CD14-positive monocyte (primary cell): Measurements from ENCODE around the gene CUBN. TPM values are rescaled to one million over a fixed set of nuclear protein-coding genes. Genes with fewer than 3 reads are reported as not detected.

Source experiments
- DNase-seq, 3 donors: peaks; one replicate each; pipeline ENCODE4 v3.0.0-alpha.2; 2011 to 2022
- H2AFZ ChIP-seq: 2 replicates; pipeline ENCODE4 v1.6.0; 2012; ENCODE audit warnings: mild to moderate bottlenecking, low read depth, low read length, inconsistent platforms; ENCODE audit not compliant: insufficient read depth, poor library complexity, severe bottlenecking
- H3K27ac ChIP-seq, 2 donors: 1 replicate in 1 of 2; 2 replicates in 1 of 2; pipeline ENCODE4 v1.5.1; 2012 to 2013; ENCODE audit warnings: low read length in 2 of 2, control low read depth in 1 of 2, inconsistent platforms in 1 of 2, low read depth in 1 of 2, mild to moderate bottlenecking in 1 of 2
- H3K27me3 ChIP-seq, 2 donors: one replicate each; pipeline versions ENCODE4 v1.6.0 to v1.6.1; 2011 to 2013; ENCODE audit warnings: low read length in 2 of 2; ENCODE audit not compliant: control insufficient read depth in 2 of 2, insufficient read depth in 2 of 2
- H3K36me3 ChIP-seq, 2 donors: replicated peaks in 1 of 2; 1 replicate in 1 of 2; 2 replicates in 1 of 2; pipeline versions ENCODE4 v1.5.1 to v1.6.1; 2012 to 2013; ENCODE audit warnings: low read length in 2 of 2, control low read depth in 1 of 2, inconsistent platforms in 1 of 2, mild to moderate bottlenecking in 1 of 2; ENCODE audit not compliant: insufficient read depth in 2 of 2, control insufficient read depth in 1 of 2
- H3K4me1 ChIP-seq, 2 donors: 1 replicate in 1 of 2; 2 replicates in 1 of 2; pipeline versions ENCODE4 v1.5.1 to v1.6.1; 2012 to 2013; ENCODE audit warnings: low read length in 2 of 2, control low read depth in 1 of 2, inconsistent platforms in 1 of 2, mild to moderate bottlenecking in 1 of 2, moderate library complexity in 1 of 2; ENCODE audit not compliant: insufficient read depth in 2 of 2, control insufficient read depth in 1 of 2
- H3K4me2 ChIP-seq: replicated peaks from 2 replicates; pipeline ENCODE3; 2012; ENCODE audit warnings: low read length, moderate library complexity, mild to moderate bottlenecking; ENCODE audit not compliant: poor library complexity, severe bottlenecking; ENCODE audit errors: extremely low read depth
- H3K4me3 ChIP-seq, 3 experiments: fragments of 200-600 bp in 1 of 3; sonication (generic) in 1 of 3; replicated peaks in 1 of 3; 1 replicate in 2 of 3; 2 replicates in 1 of 3; pipeline ENCODE4 v1.5.1; 2011 to 2013; ENCODE audit warnings: low read length in 3 of 3, mild to moderate bottlenecking in 3 of 3, control low read depth in 2 of 3, low read depth in 2 of 3, inconsistent platforms in 1 of 3, moderate library complexity in 1 of 3
- H3K79me2 ChIP-seq: 2 replicates; pipeline ENCODE4 v1.6.0; 2012; ENCODE audit warnings: mild to moderate bottlenecking, control low read depth, inconsistent platforms, low read length, moderate library complexity; ENCODE audit not compliant: insufficient read depth
- H3K9ac ChIP-seq: 2 replicates; pipeline ENCODE4 v1.6.0; 2017; ENCODE audit warnings: low read length, mild to moderate bottlenecking; ENCODE audit not compliant: insufficient read depth, poor library complexity, severe bottlenecking
- H3K9me3 ChIP-seq, 2 donors: replicated peaks in 1 of 2; 1 replicate in 1 of 2; 2 replicates in 1 of 2; pipeline versions ENCODE4 v1.5.1 to v1.6.1; 2012 to 2013; ENCODE audit warnings: low read length in 2 of 2, control low read depth in 1 of 2; ENCODE audit not compliant: control insufficient read depth in 1 of 2, insufficient read depth in 1 of 2
- H4K20me1 ChIP-seq: 2 replicates; pipeline ENCODE4 v1.6.0; 2012; ENCODE audit warnings: mild to moderate bottlenecking, low read length, control low read depth, moderate library complexity; ENCODE audit not compliant: insufficient read depth
- H3K27ac Mint-ChIP-seq, 7 donors: one replicate each; pipeline ENCODE4 v1.8.0; 2020; ENCODE audit warnings: mild to moderate bottlenecking in 7 of 7, mixed read lengths in 7 of 7, moderate library complexity in 6 of 7, inconsistent platforms in 2 of 7
- H3K27me3 Mint-ChIP-seq, 3 donors: one replicate each; pipeline ENCODE4 v1.8.0; 2021 to 2022; ENCODE audit warnings: low read depth in 3 of 3, mild to moderate bottlenecking in 3 of 3, mixed read lengths in 3 of 3, moderate library complexity in 3 of 3, inconsistent platforms in 1 of 3
- H3K36me3 Mint-ChIP-seq, 2 donors: one replicate each; pipeline ENCODE4 v1.8.0; 2020; ENCODE audit warnings: mixed read lengths in 2 of 2, inconsistent platforms in 1 of 2, mild to moderate bottlenecking in 1 of 2
- H3K4me1 Mint-ChIP-seq: one replicate; pipeline ENCODE4 v1.8.0; 2020; ENCODE audit warnings: mild to moderate bottlenecking, mixed read lengths
- H3K4me3 Mint-ChIP-seq, 2 donors: one replicate each; pipeline ENCODE4 v1.8.0; 2020; ENCODE audit warnings: mild to moderate bottlenecking in 2 of 2, mixed read lengths in 2 of 2, moderate library complexity in 1 of 2
- H3K9me3 Mint-ChIP-seq, 7 donors: one replicate each; pipeline ENCODE4 v1.8.0; 2020 to 2022; ENCODE audit warnings: mixed read lengths in 7 of 7, mild to moderate bottlenecking in 6 of 7, moderate library complexity in 6 of 7, inconsistent platforms in 2 of 7
- CTCF ChIP-seq: fragments of 200-600 bp; IDR thresholded peaks from one replicate; pipeline ENCODE4 v1.8.0; 2022; ENCODE audit warnings: antibody characterized with exemption, mild to moderate bottlenecking
- WGBS: methylation state at CpG from one replicate; pipeline ENCODE4 v1.1.5; 2013; ENCODE audit warnings: missing lambda C conversion rate; ENCODE audit not compliant: insufficient coverage; 5-methylcytosine and 5-hydroxymethylcytosine counted together
- intact Hi-C, 2 donors: fragments of 100-400 bp; cut with micrococcal nuclease; formaldehyde crosslinking; loops; one replicate each; pipeline versions ENCODE4 v1.15.0 to v1.15.1; 2023
- polyA plus RNA-seq, 3 donors: library from polyadenylated mRNA; depleted of rRNA in 1 of 3; unstranded in 2 of 3; stranded (reverse) in 1 of 3; fragments of 300-500 nt in 2 of 3; fragments of >200 nt in 1 of 3; fragmentation: Illumina TruSeq in 2 of 3; gene quantifications; 1 replicate in 2 of 3; 2 replicates in 1 of 3; pipeline ENCODE4 v1.2.3, GENCODE V29; 2012 to 2021

The CUBN gene
- polyA plus RNA-seq, 3 donors, result 0.95 TPM; not detected in 2

GRCh38 chr10:16811292-16811691, 318.3 kb downstream of the CUBN start:
- no peak overlapping the region for H2AFZ ChIP-seq
- no peak overlapping the region for H3K4me2 ChIP-seq
- H3K27me3 ChIP-seq, result no peaks in the 10 kb centered on the region
- TF ChIP-seq CTCF, result no peak
- H3K27ac ChIP-seq, result no peak overlapping the region
- 100% methylated on average over 1 of the region's 3 CpGs for WGBS
- no peaks in the 10 kb centered on the region for H3K27me3 Mint-ChIP-seq
- no peak overlapping the region for H3K4me3 Mint-ChIP-seq
- no peak for DNase-seq
- H3K36me3 ChIP-seq, result peaks cover 0 to 27% of the 10 kb centered on the region in 2 donors
- peaks cover 33 to 40% of the 10 kb centered on the region in 2 donors for H3K36me3 Mint-ChIP-seq
- peaks cover 30% of the 10 kb centered on the region for H3K4me1 Mint-ChIP-seq
- H3K4me1 ChIP-seq, result peaks cover 9 to 17% of the 10 kb centered on the region in 2 donors
- no peaks in the 10 kb centered on the region for H3K9me3 ChIP-seq
- H4K20me1 ChIP-seq, result peaks cover 19% of the 10 kb centered on the region
- no peak overlapping the region for H3K4me3 ChIP-seq
- intact Hi-C loops, result loop anchor here in 1 of 2 donors (10.0 kb wide), 1 partner anchor 1844 kb away; the partner anchor contains the start of genes ARL5B and NSUN6
- peaks cover 67% of the 10 kb centered on the region for H3K79me2 ChIP-seq
- no peak overlapping the region for H3K9ac ChIP-seq
- H3K9me3 Mint-ChIP-seq, result no peaks in the 10 kb centered on the region
- H3K27ac Mint-ChIP-seq, result no peak overlapping the region

- TF ChIP-seq CTCF, result peak; percentile 60
- Histone ChIP-seq H2AFZ (no peak overlapping the region), H3K36me3 (peaks cover 0 to 34% of the 10 kb centered on the region in 2 donors), H3K9me3 (no peaks in the 10 kb centered on the region), H3K4me3 (no peak overlapping the region), H3K4me2 (no peak overlapping the region), H3K4me1 (no peaks in the 10 kb centered on the region), H3K27me3 (no peaks in the 10 kb centered on the region), H3K27ac (no peak overlapping the region), H3K79me2 (peaks cover 55% of the 10 kb centered on the region), H3K9ac (no peak overlapping the region), H4K20me1 (peaks cover 19% of the 10 kb centered on the region)
- Mint-ChIP-seq H3K4me3 (no peak overlapping the region), H3K27ac (peak overlapping the region in 1 of 7 donors; percentile 9), H3K9me3 (peaks cover 0 to 5% (median 0%) of the 10 kb centered on the region in 7 donors), H3K36me3 (peaks cover 27 to 41% of the 10 kb centered on the region in 2 donors), H3K27me3 (no peaks in the 10 kb centered on the region), H3K4me1 (peaks cover 11% of the 10 kb centered on the region)
- intact Hi-C loops, result no loop called here
- WGBS, result 100% methylated on average over 2 of the region's 6 CpGs
- DNase-seq, result peak in 2 of 3 donors; percentile 13 to 14
These were observed 320.4 kb downstream of the CUBN start for GRCh38 chr10:16809074-16809718.
